Uterus (tissue), 2 donors: ENCODE results near the gene PRSS8.

Source experiments
- CTCF ChIP-seq, 4 experiments: fragments of 200-600 bp in 2 of 4; fragments of 450-650 bp in 2 of 4; sonication (generic) in 2 of 4; IDR thresholded peaks; one replicate each; pipeline ENCODE4 v1.5.1; 2016 to 2019; ENCODE audit warnings: antibody characterized with exemption in 4 of 4, mild to moderate bottlenecking in 2 of 4, moderate library complexity in 1 of 4
- POLR2A ChIP-seq, 2 donors: fragments of 450-650 bp; IDR thresholded peaks; one replicate each; pipeline ENCODE4 v1.6.1; 2016; ENCODE audit warnings: antibody characterized with exemption in 2 of 2, mild to moderate bottlenecking in 1 of 2, moderate library complexity in 1 of 2

GRCh38 chr16:31093132-31093703 lies 42.3 kb downstream of the PRSS8 start:
- TF ChIP-seq POLR2A (IDR thresholded peaks at IDR 0.05) (no peak), CTCF (IDR thresholded peaks at IDR 0.05) (no peak)
